ENCODE results near the gene UNC119B. TPM values are rescaled to one million over a fixed set of nuclear protein-coding genes. Genes with fewer than 3 reads are reported as not detected.

UNC119B gene
- total RNA-seq, 4 donors from 2014 or later = 9.8 to 25.4 (median 21.5) TPM

DNA sequence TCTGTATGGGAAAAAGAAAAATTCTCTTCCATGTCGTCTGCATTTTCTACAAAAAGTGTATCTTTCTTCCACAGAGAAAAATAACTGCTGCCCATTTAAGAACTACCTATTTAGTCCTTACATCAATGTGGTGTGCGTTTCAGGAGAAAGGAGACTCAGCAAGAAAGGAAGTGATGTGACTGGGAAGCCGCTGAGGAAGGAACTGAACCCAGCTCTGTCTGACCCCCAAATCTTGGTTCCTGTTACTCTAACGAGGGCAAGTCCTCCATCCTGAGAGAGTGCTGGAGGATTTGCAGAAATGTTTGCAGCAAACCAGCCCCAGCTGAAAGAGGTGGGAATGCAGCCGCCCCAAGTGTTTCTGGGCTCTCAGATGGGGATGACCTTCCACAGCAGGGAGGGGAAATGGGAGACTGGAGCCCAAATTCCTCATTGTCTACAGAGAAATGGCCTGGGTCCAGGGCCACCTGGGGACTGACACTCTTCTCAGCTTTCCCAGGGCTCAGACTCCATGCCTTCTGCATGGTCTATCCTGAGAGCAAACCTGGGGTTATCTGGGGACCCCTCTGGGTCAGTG lies 30.0 kb upstream of the UNC119B start:
- Histone ChIP-seq H3K9me3 (no peaks in the 10 kb centered on the region), H3K36me3 (no peaks in the 10 kb centered on the region), H3K27me3 (no peaks in the 10 kb centered on the region), H3K27ac (no peak overlapping the region), H3K4me1 (peaks cover 0 to 9% (median 2%) of the 10 kb centered on the region in 4 donors), H3K4me3 (no peak overlapping the region)
- 52 to 68% methylated on average over 2 to 5 of the region's 5 CpGs for WGBS, 2 donors (ENCODE audit: low coverage in 1 of 2)
- TF ChIP-seq, protein P1, sequence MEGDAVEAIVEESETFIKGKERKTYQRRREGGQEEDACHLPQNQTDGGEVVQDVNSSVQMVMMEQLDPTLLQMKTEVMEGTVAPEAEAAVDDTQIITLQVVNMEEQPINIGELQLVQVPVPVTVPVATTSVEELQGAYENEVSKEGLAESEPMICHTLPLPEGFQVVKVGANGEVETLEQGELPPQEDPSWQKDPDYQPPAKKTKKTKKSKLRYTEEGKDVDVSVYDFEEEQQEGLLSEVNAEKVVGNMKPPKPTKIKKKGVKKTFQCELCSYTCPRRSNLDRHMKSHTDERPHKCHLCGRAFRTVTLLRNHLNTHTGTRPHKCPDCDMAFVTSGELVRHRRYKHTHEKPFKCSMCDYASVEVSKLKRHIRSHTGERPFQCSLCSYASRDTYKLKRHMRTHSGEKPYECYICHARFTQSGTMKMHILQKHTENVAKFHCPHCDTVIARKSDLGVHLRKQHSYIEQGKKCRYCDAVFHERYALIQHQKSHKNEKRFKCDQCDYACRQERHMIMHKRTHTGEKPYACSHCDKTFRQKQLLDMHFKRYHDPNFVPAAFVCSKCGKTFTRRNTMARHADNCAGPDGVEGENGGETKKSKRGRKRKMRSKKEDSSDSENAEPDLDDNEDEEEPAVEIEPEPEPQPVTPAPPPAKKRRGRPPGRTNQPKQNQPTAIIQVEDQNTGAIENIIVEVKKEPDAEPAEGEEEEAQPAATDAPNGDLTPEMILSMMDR (IDR thresholded peaks at IDR 0.05) = no peak
- TF ChIP-seq EP300 (IDR thresholded peaks at IDR 0.05; ENCODE audit: low read depth) = no peak
- TF ChIP-seq POLR2A (IDR thresholded peaks at IDR 0.05) = no peak
- no peak for TF ChIP-seq POLR2AphosphoS5 (IDR thresholded peaks at IDR 0.05)
- intact Hi-C loops (cut with DNase I; ENCODE audit: low total_unique reads) = no loop called here
- no peak for DNase-seq
- in situ Hi-C loops (cut with MboI; ENCODE audit: low pct_ligation_motif_present in 1 of 4, low pct_unique_long_range_greater_than_20kb in 1 of 4, low sequenced_read_pairs in 3 of 4) = no loop called here

DNA sequence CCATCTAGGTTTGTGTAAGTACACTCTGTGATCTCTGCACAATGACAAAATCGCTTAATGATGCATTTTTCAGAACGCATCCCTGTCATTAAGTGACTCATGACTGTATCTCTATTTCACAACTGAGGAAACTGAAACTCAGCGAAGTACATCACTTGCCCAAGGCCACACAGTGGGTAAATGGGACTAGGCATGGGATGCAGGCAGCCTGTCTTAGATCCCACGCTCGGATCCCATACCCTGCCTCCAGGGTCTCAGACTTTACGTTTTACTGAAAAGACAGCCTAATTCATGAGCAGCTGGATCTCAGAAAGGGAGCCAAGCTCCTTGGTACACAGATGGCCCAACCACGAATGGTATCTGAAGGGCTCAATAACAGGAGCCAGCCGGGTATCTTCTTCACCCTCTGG lies 25.7 kb upstream of the UNC119B start:
- in situ Hi-C loops (cut with MboI; ENCODE audit: low pct_ligation_motif_present in 1 of 4, low pct_unique_long_range_greater_than_20kb in 1 of 4, low sequenced_read_pairs in 3 of 4) (no loop called here), intact Hi-C loops (cut with DNase I; ENCODE audit: low total_unique reads) (no loop called here)
- H3K4me1 ChIP-seq = peaks cover 12 to 24% (median 17%) of the 10 kb centered on the region in 4 donors
- no peak overlapping the region for H3K27ac ChIP-seq
- no peaks in the 10 kb centered on the region for H3K36me3 ChIP-seq
- DNase-seq = no peak
- no peak overlapping the region for H3K4me3 ChIP-seq
- H3K27me3 ChIP-seq = no peaks in the 10 kb centered on the region
- TF ChIP-seq, protein P1 (IDR thresholded peaks at IDR 0.05) = no peak
- no peak for TF ChIP-seq EP300 (IDR thresholded peaks at IDR 0.05; ENCODE audit: low read depth)
- TF ChIP-seq POLR2AphosphoS5 (IDR thresholded peaks at IDR 0.05) = no peak
- TF ChIP-seq POLR2A (IDR thresholded peaks at IDR 0.05) = no peak
- whole genome bisulfite sequencing, 2 donors (ENCODE audit: low coverage in 1 of 2) = 70 to 80% methylated on average over 3 to 8 of the region's 8 CpGs
- H3K9me3 ChIP-seq = no peaks in the 10 kb centered on the region

DNA sequence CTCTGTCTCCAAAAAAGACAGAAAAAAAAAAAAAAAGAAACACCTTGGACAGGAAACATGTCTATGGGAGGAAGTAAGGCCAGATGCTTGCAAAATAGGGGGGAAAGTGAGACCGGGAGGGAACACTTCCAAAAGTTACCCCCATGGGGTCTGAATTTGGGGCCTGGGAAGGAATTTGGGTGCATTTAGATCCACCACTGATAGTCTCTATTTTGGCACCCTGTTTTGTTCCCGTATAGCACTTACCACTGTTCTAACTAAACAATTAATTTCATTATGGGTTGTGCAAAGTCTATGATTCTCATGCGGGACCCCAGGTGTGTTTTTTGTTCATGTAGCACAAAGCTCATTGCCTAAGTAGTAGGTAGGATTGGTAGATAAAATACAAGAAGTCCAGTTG lies 24.7 kb upstream of the UNC119B start:
- intact Hi-C loops (cut with DNase I; ENCODE audit: low total_unique reads) = no loop called here
- TF ChIP-seq POLR2AphosphoS5 (IDR thresholded peaks at IDR 0.05) = no peak
- TF ChIP-seq POLR2A (IDR thresholded peaks at IDR 0.05) = no peak
- TF ChIP-seq, protein P1 (IDR thresholded peaks at IDR 0.05) = no peak
- no peak for TF ChIP-seq EP300 (IDR thresholded peaks at IDR 0.05; ENCODE audit: low read depth)
- peak overlapping the region; percentile 94 to 98 (median 96) for H3K27ac ChIP-seq

DNA sequence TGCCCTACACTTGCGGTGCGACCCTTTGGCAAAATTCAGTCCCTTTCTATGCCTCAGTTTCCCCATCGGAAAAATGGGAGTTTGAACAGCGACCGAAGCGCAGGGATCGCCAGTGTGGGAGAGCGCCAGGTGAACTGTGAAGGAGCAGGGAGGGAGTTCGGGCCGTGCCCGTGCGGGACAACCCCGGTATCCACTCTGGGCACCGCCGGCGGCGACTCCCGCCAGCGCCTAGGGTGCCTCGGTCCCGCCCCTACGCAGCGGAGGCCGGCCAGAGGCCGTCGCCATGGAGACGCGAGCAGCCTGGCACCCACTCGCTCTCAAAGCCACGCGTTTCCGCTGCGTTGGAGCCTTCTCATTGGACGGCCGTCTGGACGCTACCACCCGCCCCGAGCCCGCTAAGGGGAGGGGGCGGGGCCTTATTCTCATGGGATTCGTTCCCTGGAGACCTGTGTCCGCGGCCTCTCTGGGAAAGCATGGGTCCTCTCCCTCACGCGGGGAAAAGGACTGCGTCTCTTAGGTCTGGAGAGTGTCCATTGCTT lies 24.0 kb upstream of the UNC119B start:
- Histone ChIP-seq H3K36me3 (no peaks in the 10 kb centered on the region), H3K27ac (peak overlapping the region; percentile 94 to 98 (median 96)), H3K4me3 (peak overlapping the region; percentile 67 to 99 (median 79)), H3K27me3 (no peaks in the 10 kb centered on the region), H3K4me1 (peaks cover 26 to 41% (median 31%) of the 10 kb centered on the region in 4 donors), H3K9me3 (no peaks in the 10 kb centered on the region)
- in situ Hi-C loops (cut with MboI; ENCODE audit: low pct_ligation_motif_present in 1 of 4, low pct_unique_long_range_greater_than_20kb in 1 of 4, low sequenced_read_pairs in 3 of 4) (no loop called here), intact Hi-C loops (cut with DNase I; ENCODE audit: low total_unique reads) (no loop called here)
- 0% methylated on average over 1 to 45 of the region's 46 CpGs for WGBS, 2 donors (ENCODE audit: low coverage in 1 of 2)
- DNase-seq = peak; percentile 99
- TF ChIP-seq POLR2A (IDR thresholded peaks at IDR 0.05) (peak; percentile 25), POLR2AphosphoS5 (IDR thresholded peaks at IDR 0.05) (peak; percentile 76 to 83 (median 80))
- TF ChIP-seq, protein P1 (IDR thresholded peaks at IDR 0.05) = no peak

More for the DNA sequence above, 24.7 kb upstream of the UNC119B start:
- H3K9me3 ChIP-seq = no peaks in the 10 kb centered on the region
- no peak for DNase-seq
- WGBS, 2 donors (ENCODE audit: low coverage in 1 of 2) = 65 to 67% methylated on average over 2 to 3 of the region's 3 CpGs
- no peaks in the 10 kb centered on the region for H3K27me3 ChIP-seq
- no peaks in the 10 kb centered on the region for H3K36me3 ChIP-seq
- no peak overlapping the region for H3K4me3 ChIP-seq
- peaks cover 20 to 34% (median 25%) of the 10 kb centered on the region in 4 donors for H3K4me1 ChIP-seq
- in situ Hi-C loops (cut with MboI; ENCODE audit: low pct_ligation_motif_present in 1 of 4, low pct_unique_long_range_greater_than_20kb in 1 of 4, low sequenced_read_pairs in 3 of 4) = no loop called here
